SU-DHL-6 (cell line): ENCODE data around the gene KLF16.

Experiments
- H2AFZ ChIP-seq: fragments of 200-600 bp; sonication (generic); 2 replicates; pipeline ENCODE4 v1.6.1; 2014; ENCODE audit warnings: low read depth, mild to moderate bottlenecking, moderate library complexity, mixed read lengths, antibody characterized with exemption, low read length; ENCODE audit not compliant: severe bottlenecking
- H3F3A ChIP-seq: fragments of 200-600 bp; shearing (Covaris generic); 2 replicates; pipeline ENCODE4 v1.6.0; 2016; ENCODE audit warnings: antibody characterized with exemption, mild to moderate bottlenecking; ENCODE audit not compliant: insufficient read depth
- H3K27ac ChIP-seq: fragments of 200-600 bp; sonication (generic); 2 replicates; pipeline ENCODE4 v1.5.1; 2016; ENCODE audit warnings: low read depth, mild to moderate bottlenecking, low read length, moderate library complexity, mixed read lengths
- H3K27me3 ChIP-seq: fragments of 200-600 bp; sonication (generic), shearing (Covaris generic); 2 replicates; pipeline ENCODE4 v1.6.0; 2014; ENCODE audit warnings: mild to moderate bottlenecking, low read length
- H3K36me3 ChIP-seq: fragments of 200-600 bp; sonication (generic); 2 replicates; pipeline ENCODE4 v1.6.1; 2014; ENCODE audit warnings: mild to moderate bottlenecking, low read length, mixed read lengths
- H3K4me2 ChIP-seq: fragments of 300-600, 200-600 bp; shearing (Covaris generic), sonication (generic); 2 replicates; pipeline ENCODE4 v1.6.0; 2014; ENCODE audit warnings: low read length, low read depth, mild to moderate bottlenecking; ENCODE audit not compliant: poor library complexity, severe bottlenecking
- H3K4me3 ChIP-seq: fragments of 200-600 bp; sonication (generic); 2 replicates; pipeline ENCODE4 v1.5.1; 2014; ENCODE audit warnings: antibody characterized with exemption, low read length, mild to moderate bottlenecking, mixed read lengths; ENCODE audit not compliant: insufficient read depth, poor library complexity, severe bottlenecking
- H3K79me2 ChIP-seq: fragments of 200-600 bp; sonication (generic); 2 replicates; pipeline ENCODE4 v1.6.1; 2014; ENCODE audit warnings: mild to moderate bottlenecking, low read length, moderate library complexity; ENCODE audit not compliant: insufficient read depth
- H3K9ac ChIP-seq: fragments of 200-600 bp; sonication (generic); 2 replicates; pipeline ENCODE4 v1.7.0; 2014; ENCODE audit warnings: mild to moderate bottlenecking, low read length
- H3K9me2 ChIP-seq: fragments of 200-600 bp; sonication (generic); replicated peaks from 2 replicates; pipeline ENCODE4 v1.6.1; 2014; ENCODE audit warnings: low read length; ENCODE audit not compliant: insufficient read depth
- H3K9me3 ChIP-seq: fragments of 200-600 bp; sonication (generic); 2 replicates; pipeline ENCODE4 v1.6.1; 2014; ENCODE audit warnings: low read length, mixed read lengths; ENCODE audit not compliant: insufficient read depth
- H4K20me1 ChIP-seq: fragments of 200-600 bp; sonication (generic); 2 replicates; pipeline ENCODE4 v1.6.1; 2014; ENCODE audit warnings: low read depth, mild to moderate bottlenecking, antibody characterized with exemption, low read length, moderate library complexity, mixed read lengths
- CTCF ChIP-seq: fragments of 200-600 bp; sonication (generic); IDR thresholded peaks from one replicate; pipeline ENCODE4 v1.5.1; 2017; ENCODE audit warnings: antibody characterized with exemption, mild to moderate bottlenecking, low read length, moderate library complexity; ENCODE audit not compliant: insufficient read depth, poor library complexity, severe bottlenecking
- EZH2phosphoT487 ChIP-seq: fragments of 200-600 bp; sonication (generic), shearing (Covaris generic); conservative IDR thresholded peaks from 2 replicates; pipeline ENCODE4 v1.6.1; 2018; ENCODE audit warnings: mild to moderate bottlenecking, antibody characterized with exemption, low read length, moderate library complexity, mixed read lengths

Gene KLF16

GRCh38 chr19:1860821-1861598 is 2.4 kb downstream of the KLF16 start:
- Histone ChIP-seq H4K20me1 (peaks cover 6% of the 10 kb centered on the region; the same call in 1 of the 2 replicates), H2AFZ (no peak overlapping the region), H3K9ac (peak overlapping the region; percentile 75), H3K27ac (no peak overlapping the region), H3K4me2 (peak overlapping the region; percentile 66), H3K36me3 (no peaks in the 10 kb centered on the region), H3K9me3 (no peaks in the 10 kb centered on the region), H3K4me3 (peak overlapping the region; percentile 95), H3F3A (peaks cover 21% of the 10 kb centered on the region; the same call in 1 of the 2 replicates), H3K79me2 (peaks cover 51% of the 10 kb centered on the region), H3K9me2 (no peaks in the 10 kb centered on the region), H3K27me3 (no peaks in the 10 kb centered on the region)
- TF ChIP-seq CTCF, result no peak
- TF ChIP-seq EZH2phosphoT487, result no peak

GRCh38 chr19:1860042-1860775 is 3.2 kb downstream of the KLF16 start:
- H4K20me1 ChIP-seq, result peaks cover 6% of the 10 kb centered on the region; the same call in 1 of the 2 replicates
- H3K27me3 ChIP-seq, result no peaks in the 10 kb centered on the region
- H3K9me3 ChIP-seq, result no peaks in the 10 kb centered on the region
- no peak overlapping the region for H2AFZ ChIP-seq
- peaks cover 17% of the 10 kb centered on the region; the same call in 1 of the 2 replicates for H3F3A ChIP-seq
- H3K4me2 ChIP-seq, result peak overlapping the region; percentile 66
- no peak for TF ChIP-seq EZH2phosphoT487
- no peak for TF ChIP-seq CTCF
- H3K79me2 ChIP-seq, result peaks cover 58% of the 10 kb centered on the region
- H3K27ac ChIP-seq, result no peak overlapping the region
- peak overlapping the region; percentile 75 for H3K9ac ChIP-seq
- H3K36me3 ChIP-seq, result no peaks in the 10 kb centered on the region
- H3K4me3 ChIP-seq, result peak overlapping the region; percentile 95
- H3K9me2 ChIP-seq, result no peaks in the 10 kb centered on the region

- peaks cover 6% of the 10 kb centered on the region; the same call in 1 of the 2 replicates for H4K20me1 ChIP-seq
- H3K79me2 ChIP-seq, result peaks cover 62% of the 10 kb centered on the region
- H3K4me2 ChIP-seq, result no peak overlapping the region
- H3K9me2 ChIP-seq, result no peaks in the 10 kb centered on the region
- no peak overlapping the region for H2AFZ ChIP-seq
- no peak overlapping the region for H3K4me3 ChIP-seq
- no peaks in the 10 kb centered on the region for H3K36me3 ChIP-seq
- no peaks in the 10 kb centered on the region for H3K27me3 ChIP-seq
- H3F3A ChIP-seq, result peaks cover 16% of the 10 kb centered on the region; the same call in 1 of the 2 replicates
- no peak overlapping the region for H3K27ac ChIP-seq
- no peak for TF ChIP-seq CTCF
- TF ChIP-seq EZH2phosphoT487, result no peak
- H3K9ac ChIP-seq, result no peak overlapping the region
- H3K9me3 ChIP-seq, result no peaks in the 10 kb centered on the region
Measured at GRCh38 chr19:1859331-1859781, 4.0 kb downstream of the KLF16 start.
